ENCODE measurements around the gene CDK6.

DNA sequence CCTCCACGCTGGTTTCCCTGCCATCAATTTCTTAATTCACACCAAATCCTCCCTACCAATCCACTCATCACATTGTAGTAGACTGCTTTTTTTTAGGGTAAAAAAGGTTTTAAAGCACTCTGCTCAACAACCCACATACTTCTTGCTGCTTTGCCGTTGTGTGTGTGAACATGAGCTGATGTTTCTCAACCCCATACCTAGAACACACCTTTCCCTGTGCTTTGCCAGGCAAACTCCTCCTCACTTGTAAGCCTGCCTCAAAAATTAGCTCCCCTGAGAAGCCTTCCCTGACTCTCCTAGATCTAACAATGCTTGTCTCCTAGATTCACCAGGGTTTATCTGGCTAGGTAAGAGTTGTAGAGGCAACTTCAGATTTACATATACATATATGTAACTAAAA lies 127.2 kb downstream of the CDK6 start:
- TF ChIP-seq POLR2A (IDR thresholded peaks at IDR 0.05): no peak
- TF ChIP-seq, protein P1, sequence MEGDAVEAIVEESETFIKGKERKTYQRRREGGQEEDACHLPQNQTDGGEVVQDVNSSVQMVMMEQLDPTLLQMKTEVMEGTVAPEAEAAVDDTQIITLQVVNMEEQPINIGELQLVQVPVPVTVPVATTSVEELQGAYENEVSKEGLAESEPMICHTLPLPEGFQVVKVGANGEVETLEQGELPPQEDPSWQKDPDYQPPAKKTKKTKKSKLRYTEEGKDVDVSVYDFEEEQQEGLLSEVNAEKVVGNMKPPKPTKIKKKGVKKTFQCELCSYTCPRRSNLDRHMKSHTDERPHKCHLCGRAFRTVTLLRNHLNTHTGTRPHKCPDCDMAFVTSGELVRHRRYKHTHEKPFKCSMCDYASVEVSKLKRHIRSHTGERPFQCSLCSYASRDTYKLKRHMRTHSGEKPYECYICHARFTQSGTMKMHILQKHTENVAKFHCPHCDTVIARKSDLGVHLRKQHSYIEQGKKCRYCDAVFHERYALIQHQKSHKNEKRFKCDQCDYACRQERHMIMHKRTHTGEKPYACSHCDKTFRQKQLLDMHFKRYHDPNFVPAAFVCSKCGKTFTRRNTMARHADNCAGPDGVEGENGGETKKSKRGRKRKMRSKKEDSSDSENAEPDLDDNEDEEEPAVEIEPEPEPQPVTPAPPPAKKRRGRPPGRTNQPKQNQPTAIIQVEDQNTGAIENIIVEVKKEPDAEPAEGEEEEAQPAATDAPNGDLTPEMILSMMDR (IDR thresholded peaks at IDR 0.05): no peak

Measured in right lobe of liver (tissue), 4 donors.